Measurements from ENCODE around the gene MAP3K21.

Gene MAP3K21

GRCh38 chr1:233327651-233328141, at the start of gene MAP3K21:
MAP3K21 (plus strand) TSS chr1:233327724; CDS start chr1:233328029, 305 bp downstream.
- peak in 1 of 2 experiments; percentile 11 for DNase-seq

- DNase-seq: no peak
Measured at GRCh38 chr1:233278631-233279030, 48.9 kb upstream of the MAP3K21 start.

GRCh38 chr1:233279971-233280370, 47.6 kb upstream of the MAP3K21 start:
- no peak for DNase-seq

- no peak for DNase-seq
Measured at GRCh38 chr1:233281711-233282581, 45.6 kb upstream of the MAP3K21 start.

- DNase-seq: no peak
Measured at GRCh38 chr1:233282582-233282886, 45.0 kb upstream of the MAP3K21 start.

- no peak for DNase-seq
Measured at GRCh38 chr1:233289676-233290075, 37.8 kb upstream of the MAP3K21 start.

- no peak for DNase-seq
Measured at GRCh38 chr1:233290396-233291034, 37.0 kb upstream of the MAP3K21 start.

GRCh38 chr1:233293556-233294446, 33.7 kb upstream of the MAP3K21 start:
- DNase-seq: no peak

GRCh38 chr1:233294913-233295236, 32.6 kb upstream of the MAP3K21 start:
- peak; percentile 19 to 43 for DNase-seq

- peak; percentile 59 to 67 for DNase-seq
Measured at GRCh38 chr1:233295237-233295974, 32.1 kb upstream of the MAP3K21 start, which contains the start of gene PCNX2. PCNX2 (minus strand) TSS chr1:233295725; CDS start chr1:233295478, 247 bp downstream.

- no peak for DNase-seq
Measured at GRCh38 chr1:233295975-233296322, 31.6 kb upstream of the MAP3K21 start.

- DNase-seq: no peak
Measured at GRCh38 chr1:233299450-233299849, 28.1 kb upstream of the MAP3K21 start.

GRCh38 chr1:233300326-233300725, 27.2 kb upstream of the MAP3K21 start:
- no peak for DNase-seq

GRCh38 chr1:233304489-233305102, 22.9 kb upstream of the MAP3K21 start:
- no peak for DNase-seq

GRCh38 chr1:233313434-233314155, 13.9 kb upstream of the MAP3K21 start:
- DNase-seq: no peak

GRCh38 chr1:233315718-233316301, 11.7 kb upstream of the MAP3K21 start:
- DNase-seq: no peak

- DNase-seq: no peak
Measured at GRCh38 chr1:233316473-233316872, 11.1 kb upstream of the MAP3K21 start.

GRCh38 chr1:233319272-233319671, 8.3 kb upstream of the MAP3K21 start:
- DNase-seq: no peak

- DNase-seq: no peak
Measured at GRCh38 chr1:233320023-233320422, 7.5 kb upstream of the MAP3K21 start.

- DNase-seq: no peak
Measured at GRCh38 chr1:233323718-233324117, 3.8 kb upstream of the MAP3K21 start.

GRCh38 chr1:233326319-233326718, 1.2 kb upstream of the MAP3K21 start:
- no peak for DNase-seq
